HAP-1 (cell line): ENCODE measurements around the gene RPAIN.

Experiments
- DNase-seq, 2 experiments: peaks; one replicate each; pipeline ENCODE4 v3.0.0-alpha.2; 2016 to 2020; ENCODE audit warnings: low spot score in 2 of 2
- H3K27me3 ChIP-seq: fragments of 250-450 bp; sonication (Bioruptor Pico); 2 replicates; pipeline ENCODE4 v1.5.1; 2020; ENCODE audit warnings: low read depth, mild to moderate bottlenecking, moderate library complexity
- H3K36me3 ChIP-seq: fragments of 250-450 bp; sonication (Bioruptor Pico); replicated peaks from 2 replicates; pipeline ENCODE4 v1.5.1; 2020; ENCODE audit warnings: mild to moderate bottlenecking
- H3K4me1 ChIP-seq: fragments of 250-450 bp; sonication (Bioruptor Pico); 2 replicates; pipeline ENCODE4 v1.5.1; 2020; ENCODE audit warnings: mild to moderate bottlenecking
- H3K4me3 ChIP-seq: fragments of 250-450 bp; sonication (Bioruptor Pico); 2 replicates; pipeline ENCODE4 v1.5.1; 2020; ENCODE audit warnings: mild to moderate bottlenecking, moderate library complexity
- H3K9me3 ChIP-seq: fragments of 250-450 bp; sonication (Bioruptor Pico); 2 replicates; pipeline ENCODE4 v1.5.1; 2020; ENCODE audit warnings: mild to moderate bottlenecking, moderate library complexity
- in situ Hi-C: fragments of 300-500 bp; cut with MboI; formaldehyde crosslinking; loops from 3 replicates; pipeline ENCODE4 v1.14.3; 2020; ENCODE audit warnings: low sequenced_read_pairs, inconsistent platforms, mixed read lengths

Gene RPAIN

GRCh38 chr17:5437721-5438317, 17.8 kb downstream of the RPAIN start:
- DNase-seq, result no peak
- Histone ChIP-seq H3K4me3 (peak overlapping the region; percentile 56), H3K27me3 (no peaks in the 10 kb centered on the region), H3K36me3 (peaks cover 60% of the 10 kb centered on the region), H3K9me3 (no peaks in the 10 kb centered on the region), H3K4me1 (peaks cover 18% of the 10 kb centered on the region)
- in situ Hi-C loops, result no loop called here

- peak; percentile 79 to 93 for DNase-seq
- Histone ChIP-seq H3K4me3 (peak within 1 kb of the TSS; percentile 56), H3K27me3 (no peaks in the 10 kb centered on the region), H3K36me3 (peaks cover 56% of the 10 kb centered on the region), H3K4me1 (peaks cover 18% of the 10 kb centered on the region), H3K9me3 (no peaks in the 10 kb centered on the region)
- in situ Hi-C loops, result no loop called here
These were observed 18.9 kb downstream of the RPAIN start, which contains the start of gene C1QBP for GRCh38 chr17:5438716-5439445. Gene C1QBP, minus strand, starts transcription at chr17:5439155. Its CDS starts 82 bp downstream, at chr17:5439073.

DNA sequence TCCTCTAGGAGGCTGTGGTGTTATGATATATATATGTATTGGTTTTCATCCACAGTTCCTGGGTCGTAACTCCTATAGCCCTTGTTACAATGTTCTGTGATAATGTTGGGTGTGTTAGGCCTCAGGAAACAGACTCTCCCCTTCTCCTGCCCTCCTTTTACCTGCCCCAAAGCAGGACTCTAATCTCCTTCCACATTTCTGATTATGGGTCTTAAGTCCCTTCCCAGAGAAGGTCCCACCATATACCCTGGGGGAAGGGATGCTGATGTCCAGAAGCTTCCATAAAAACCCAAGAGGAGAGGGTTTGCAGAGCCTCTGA, 19.4 kb downstream of the RPAIN start:
- Histone ChIP-seq H3K27me3 (no peaks in the 10 kb centered on the region), H3K4me3 (peak overlapping the region; percentile 56), H3K36me3 (peaks cover 56% of the 10 kb centered on the region), H3K4me1 (peaks cover 18% of the 10 kb centered on the region), H3K9me3 (no peaks in the 10 kb centered on the region)
- no peak for DNase-seq
- in situ Hi-C loops, result no loop called here

GRCh38 chr17:5443728-5444127, 23.7 kb downstream of the RPAIN start:
- in situ Hi-C loops, result no loop called here
- no peaks in the 10 kb centered on the region for H3K9me3 ChIP-seq
- no peak for DNase-seq
- no peak overlapping the region for H3K4me3 ChIP-seq
- peaks cover 54% of the 10 kb centered on the region for H3K36me3 ChIP-seq
- 0 out of 2 replicates have a peak, but pooled peaks cover 5% of the 10 kb centered on the region for H3K4me1 ChIP-seq
- H3K27me3 ChIP-seq, result no peaks in the 10 kb centered on the region

GRCh38 chr17:5444209-5444608, 24.2 kb downstream of the RPAIN start:
- Histone ChIP-seq H3K4me1 (0 out of 2 replicates have a peak, but pooled peaks cover 5% of the 10 kb centered on the region), H3K9me3 (no peaks in the 10 kb centered on the region), H3K36me3 (peaks cover 58% of the 10 kb centered on the region), H3K27me3 (no peaks in the 10 kb centered on the region), H3K4me3 (no peak overlapping the region)
- in situ Hi-C loops, result no loop called here
- no peak for DNase-seq

DNA sequence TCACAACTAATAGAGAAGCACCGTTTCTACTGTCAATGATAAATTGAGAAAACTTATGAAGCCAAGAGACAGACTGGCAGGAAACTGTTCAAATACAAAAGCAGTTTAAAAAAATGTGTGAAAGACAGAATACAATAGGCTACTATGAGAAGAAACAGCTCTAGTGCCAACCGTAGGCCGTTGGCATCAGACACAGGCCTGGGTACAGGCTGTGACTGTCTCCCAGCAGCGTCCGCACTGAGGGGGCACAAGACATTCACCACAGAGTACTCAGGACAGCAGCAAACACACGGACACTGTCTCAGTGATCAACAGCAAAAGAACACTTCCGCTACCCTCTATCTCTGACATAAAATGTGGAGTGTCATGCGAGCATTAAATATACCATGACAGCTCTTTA, 26.8 kb downstream of the RPAIN start:
- Histone ChIP-seq H3K4me3 (no peak overlapping the region), H3K9me3 (no peaks in the 10 kb centered on the region), H3K36me3 (peaks cover 83% of the 10 kb centered on the region), H3K27me3 (no peaks in the 10 kb centered on the region), H3K4me1 (no peaks in the 10 kb centered on the region)
- in situ Hi-C loops, result no loop called here
- DNase-seq, result no peak

DNA sequence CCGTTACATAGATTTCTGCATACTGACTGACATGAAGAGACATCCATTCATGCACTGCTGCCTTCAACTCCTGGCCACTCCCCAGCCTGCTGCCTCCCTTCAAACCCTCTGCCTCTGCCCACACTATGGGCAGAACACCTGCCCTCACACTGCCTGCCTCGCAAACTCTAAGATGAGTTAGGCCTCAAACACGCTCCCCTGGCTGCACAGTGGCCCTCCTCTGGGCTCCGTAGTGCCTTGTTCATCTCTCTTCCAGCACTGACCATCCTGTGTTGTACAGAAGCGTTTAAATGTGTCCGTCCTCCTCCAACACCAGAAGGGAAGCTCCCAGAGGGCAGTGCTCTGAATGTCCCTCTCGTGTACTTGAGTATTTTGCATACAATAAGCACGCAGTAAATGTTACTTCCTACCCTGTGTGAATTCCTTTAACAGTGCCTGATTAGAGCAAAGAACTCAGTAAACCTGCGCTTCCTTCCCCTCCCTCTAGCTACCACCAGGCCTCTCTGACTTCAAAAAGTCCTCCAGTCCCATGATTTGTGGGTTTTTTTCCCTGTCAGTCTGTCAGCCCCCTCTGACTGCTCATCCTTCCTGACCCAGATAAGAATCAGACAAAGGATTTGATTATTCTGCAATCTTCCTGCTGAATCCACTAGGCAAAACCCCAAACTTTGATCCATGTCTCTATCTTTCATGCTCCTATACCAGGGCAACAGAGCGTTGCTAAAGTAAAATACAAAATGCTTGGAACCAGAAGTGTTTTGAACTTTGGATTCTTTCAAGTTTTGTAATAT, 44.9 kb downstream of the RPAIN start:
- Histone ChIP-seq H3K27me3 (no peaks in the 10 kb centered on the region), H3K9me3 (no peaks in the 10 kb centered on the region), H3K4me3 (no peak overlapping the region), H3K4me1 (peaks cover 9% of the 10 kb centered on the region; the same call in 1 of the 2 replicates), H3K36me3 (peaks cover 30% of the 10 kb centered on the region)
- DNase-seq, result no peak
- in situ Hi-C loops, result no loop called here

- no peak for DNase-seq
- Histone ChIP-seq H3K36me3 (peaks cover 20% of the 10 kb centered on the region), H3K9me3 (no peaks in the 10 kb centered on the region), H3K4me3 (no peak overlapping the region; the same call in 1 of the 2 replicates), H3K27me3 (no peaks in the 10 kb centered on the region), H3K4me1 (peaks cover 9% of the 10 kb centered on the region; the same call in 1 of the 2 replicates)
- in situ Hi-C loops, result no loop called here
These were observed 46.3 kb downstream of the RPAIN start for GRCh38 chr17:5466295-5466694.

- Histone ChIP-seq H3K4me1 (peaks cover 9% of the 10 kb centered on the region; the same call in 1 of the 2 replicates), H3K4me3 (peak overlapping the region; percentile 77), H3K27me3 (no peaks in the 10 kb centered on the region), H3K36me3 (peaks cover 14% of the 10 kb centered on the region), H3K9me3 (no peaks in the 10 kb centered on the region)
- DNase-seq, result no peak
- in situ Hi-C loops, result no loop called here
These were observed 47.4 kb downstream of the RPAIN start for GRCh38 chr17:5467416-5467815.

DNA sequence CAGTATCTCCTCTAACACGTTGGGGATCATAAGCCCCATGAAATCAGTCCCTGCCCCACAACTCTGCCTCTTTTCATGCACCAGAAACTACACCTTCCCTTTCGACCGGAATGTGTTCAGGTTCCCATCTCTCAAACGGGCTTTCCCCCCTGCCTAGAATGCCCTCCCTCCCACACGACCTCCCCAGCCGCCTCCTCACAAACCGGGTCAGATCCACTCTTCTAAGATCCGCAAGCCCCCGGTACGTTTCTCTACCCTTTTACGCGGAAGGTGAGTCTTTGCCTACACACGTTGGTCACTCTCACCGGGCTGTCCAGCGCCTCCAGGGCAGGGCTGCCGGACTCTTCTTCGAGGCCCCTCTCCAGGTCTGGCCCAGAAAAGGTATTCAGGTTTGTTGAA, 48.1 kb downstream of the RPAIN start:
- H3K9me3 ChIP-seq, result no peaks in the 10 kb centered on the region
- H3K27me3 ChIP-seq, result no peaks in the 10 kb centered on the region
- DNase-seq, result peak; percentile 20 to 27
- H3K4me1 ChIP-seq, result peaks cover 9% of the 10 kb centered on the region; the same call in 1 of the 2 replicates
- H3K4me3 ChIP-seq, result peak overlapping the region; percentile 77
- in situ Hi-C loops, result no loop called here
- H3K36me3 ChIP-seq, result peaks cover 11% of the 10 kb centered on the region

DNA sequence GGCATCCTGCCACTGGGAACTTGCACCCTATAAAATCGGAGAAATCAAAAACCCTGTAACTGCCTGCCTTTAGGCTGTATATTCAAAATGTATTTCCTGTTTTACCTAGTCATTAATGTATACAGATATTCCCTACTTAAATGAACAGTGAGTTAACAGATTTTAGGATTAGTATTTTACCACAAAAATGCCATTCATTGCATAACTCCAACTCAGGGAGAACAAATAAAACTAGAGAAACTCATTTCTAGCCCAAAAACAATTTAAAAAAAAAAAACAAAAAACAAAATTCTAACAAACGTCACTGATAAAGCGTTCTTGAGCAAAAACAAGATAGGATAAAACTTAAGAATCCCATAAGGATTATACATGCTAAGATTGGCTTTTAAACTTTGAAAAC, 52.5 kb downstream of the RPAIN start:
- no peaks in the 10 kb centered on the region for H3K4me1 ChIP-seq
- H3K27me3 ChIP-seq, result no peaks in the 10 kb centered on the region
- in situ Hi-C loops, result no loop called here
- no peak for DNase-seq
- no peak overlapping the region for H3K4me3 ChIP-seq
- H3K9me3 ChIP-seq, result no peaks in the 10 kb centered on the region
- H3K36me3 ChIP-seq, result peaks cover 16% of the 10 kb centered on the region

DNA sequence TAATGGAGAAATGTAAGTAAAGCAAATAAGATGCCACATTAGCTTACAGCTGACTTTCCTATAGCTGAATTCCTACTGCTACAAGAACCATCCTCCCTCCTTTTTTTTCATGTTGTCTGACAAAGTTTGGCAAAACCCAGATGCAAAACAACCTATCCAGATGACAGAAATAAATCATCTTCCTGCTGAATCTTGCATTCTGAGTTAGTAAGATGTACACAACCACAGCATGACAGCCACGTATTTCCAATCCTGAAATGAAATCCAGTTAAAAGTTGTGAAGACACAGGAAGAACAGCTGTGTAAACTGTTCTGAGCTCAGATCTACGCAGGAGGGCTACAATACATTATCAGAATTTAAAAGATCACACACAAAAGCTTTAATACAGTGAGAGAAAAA, 53.9 kb downstream of the RPAIN start:
- in situ Hi-C loops, result no loop called here
- Histone ChIP-seq H3K4me3 (no peak overlapping the region), H3K36me3 (peaks cover 29% of the 10 kb centered on the region), H3K4me1 (no peaks in the 10 kb centered on the region), H3K27me3 (no peaks in the 10 kb centered on the region), H3K9me3 (no peaks in the 10 kb centered on the region)
- DNase-seq, result no peak

DNA sequence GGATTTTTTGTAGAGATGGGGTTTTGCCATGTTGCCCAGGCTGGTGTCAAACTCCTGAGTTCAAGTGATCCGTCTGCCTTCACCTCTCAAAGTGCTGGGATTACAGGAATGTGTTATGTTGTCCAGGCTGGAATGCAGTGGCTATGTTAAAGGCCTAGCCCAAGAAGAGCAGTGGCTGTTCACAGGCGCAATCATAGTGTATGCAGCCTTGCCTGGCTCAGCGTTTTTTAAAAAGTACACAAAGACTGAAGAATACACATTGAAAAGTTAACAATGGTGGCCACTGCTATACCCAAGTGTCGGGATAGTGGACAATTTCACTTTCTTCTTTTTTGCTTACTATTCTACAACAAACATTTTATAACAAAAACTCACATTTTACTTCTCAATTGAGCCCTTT, 59.0 kb downstream of the RPAIN start:
- Histone ChIP-seq H3K4me3 (no peak overlapping the region), H3K27me3 (no peaks in the 10 kb centered on the region), H3K9me3 (no peaks in the 10 kb centered on the region), H3K36me3 (peaks cover 63% of the 10 kb centered on the region), H3K4me1 (no peaks in the 10 kb centered on the region)
- no peak for DNase-seq
- in situ Hi-C loops, result no loop called here

GRCh38 chr17:5480962-5481361, 61.0 kb downstream of the RPAIN start:
- DNase-seq, result no peak
- Histone ChIP-seq H3K4me3 (no peak overlapping the region), H3K27me3 (no peaks in the 10 kb centered on the region), H3K9me3 (no peaks in the 10 kb centered on the region), H3K36me3 (peaks cover 63% of the 10 kb centered on the region), H3K4me1 (peaks cover 6% of the 10 kb centered on the region)
- in situ Hi-C loops, result no loop called here
